Measurements from ENCODE around the gene SH3BP5L.

Gene SH3BP5L

DNA sequence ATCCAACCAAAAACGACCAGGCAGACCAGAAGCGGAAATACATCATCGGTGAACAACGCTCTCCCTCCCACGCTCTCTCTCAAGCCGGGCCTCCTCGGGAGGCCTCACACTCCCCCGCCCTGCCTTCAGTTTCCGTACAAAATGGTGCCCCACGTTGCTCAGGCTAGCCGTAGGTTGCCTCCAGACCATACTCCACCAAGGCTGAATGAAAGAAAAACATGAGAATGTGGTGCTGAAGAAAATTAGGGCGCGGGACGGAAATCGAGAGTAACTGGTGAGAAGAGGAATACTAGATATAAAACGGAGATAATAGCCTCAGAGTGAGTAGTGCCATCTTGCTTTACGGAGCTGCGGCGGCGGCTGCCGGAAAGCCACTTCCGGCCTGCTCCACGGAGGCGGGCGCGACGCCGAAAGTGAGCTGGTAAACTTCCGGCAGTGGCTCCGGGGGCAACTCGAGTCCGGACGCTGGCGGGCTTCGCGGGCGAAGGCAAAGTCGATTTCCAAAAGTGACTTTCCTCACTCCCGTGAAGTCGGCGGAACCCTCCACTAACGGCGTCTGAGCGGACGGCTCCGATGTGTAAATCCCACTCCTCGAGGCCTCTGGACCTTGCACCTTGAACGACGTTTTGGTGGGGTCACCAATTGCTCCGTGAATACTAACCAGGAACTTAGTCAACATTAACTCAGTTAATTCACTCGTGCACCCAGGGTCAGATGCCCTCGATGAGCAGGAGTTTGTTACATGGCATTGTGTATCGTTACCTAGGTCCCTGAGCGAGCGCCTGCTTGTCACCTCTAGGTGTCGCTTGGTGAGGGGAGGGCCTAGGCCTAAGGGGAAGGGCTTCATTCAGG, at the start of gene SH3BP5L:
TSS of gene SH3BP5L (minus strand) at position 7 of the 852 bp plus-strand sequence. CDS start 980 bp downstream, outside the sequence.
- peak; percentile 99 for DNase-seq (ENCODE audit: low spot score)

DNA sequence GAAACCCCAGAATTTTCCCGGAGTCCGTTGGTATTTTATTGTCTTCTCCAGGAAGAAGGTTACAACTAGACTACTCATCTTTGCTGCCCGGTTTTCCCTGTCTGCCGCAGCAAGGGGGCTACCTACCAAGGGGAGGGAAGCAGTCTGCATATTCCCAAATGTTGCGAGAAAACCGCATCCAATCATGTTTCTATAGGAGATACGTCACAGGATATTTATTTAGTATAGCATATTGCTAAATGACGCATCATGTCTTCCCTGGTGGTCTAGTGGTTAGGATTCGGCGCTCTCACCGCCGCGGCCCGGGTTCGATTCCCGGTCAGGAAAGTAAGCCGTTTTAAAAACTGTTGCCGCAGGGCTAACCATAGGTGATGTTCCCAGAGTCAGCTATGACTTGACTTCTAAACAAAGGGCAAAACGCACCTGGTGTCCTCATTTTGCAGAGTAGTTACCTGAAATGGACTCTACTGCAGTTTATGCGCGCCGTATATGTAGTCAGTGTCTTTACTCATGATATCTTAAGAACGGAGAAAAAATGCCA, 48.3 kb upstream of the SH3BP5L start:
- peak; percentile 94 for DNase-seq (ENCODE audit: low spot score)

DNA sequence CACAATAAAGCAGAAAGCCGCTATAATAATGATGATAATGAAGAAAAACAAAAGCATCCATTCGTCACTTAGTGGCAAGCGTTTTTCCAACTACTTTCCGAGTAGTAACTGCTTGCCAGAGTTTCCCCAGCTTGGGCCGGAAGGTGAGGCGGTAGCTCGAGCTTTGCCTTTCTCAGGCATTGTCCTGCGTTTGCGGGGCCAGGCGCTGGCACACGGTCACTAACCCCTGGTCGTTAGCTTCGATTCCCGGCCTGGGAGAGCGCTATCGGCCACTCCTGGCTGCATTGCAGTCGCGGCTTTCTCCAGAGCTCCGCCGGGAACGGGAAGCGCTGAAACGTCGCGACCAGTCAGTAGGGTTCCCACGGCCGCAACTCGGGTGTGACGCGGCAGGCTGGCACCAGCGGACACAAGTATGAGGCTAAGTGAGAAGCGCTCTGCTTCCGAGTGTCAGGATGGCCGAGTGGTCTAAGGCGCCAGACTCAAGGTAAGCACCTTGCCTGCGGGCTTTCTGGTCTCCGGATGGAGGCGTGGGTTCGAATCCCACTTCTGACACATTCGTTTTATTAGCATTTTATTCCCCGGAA, 47.8 kb upstream of the SH3BP5L start:
- peak; percentile 98 for DNase-seq (ENCODE audit: low spot score)

DNA sequence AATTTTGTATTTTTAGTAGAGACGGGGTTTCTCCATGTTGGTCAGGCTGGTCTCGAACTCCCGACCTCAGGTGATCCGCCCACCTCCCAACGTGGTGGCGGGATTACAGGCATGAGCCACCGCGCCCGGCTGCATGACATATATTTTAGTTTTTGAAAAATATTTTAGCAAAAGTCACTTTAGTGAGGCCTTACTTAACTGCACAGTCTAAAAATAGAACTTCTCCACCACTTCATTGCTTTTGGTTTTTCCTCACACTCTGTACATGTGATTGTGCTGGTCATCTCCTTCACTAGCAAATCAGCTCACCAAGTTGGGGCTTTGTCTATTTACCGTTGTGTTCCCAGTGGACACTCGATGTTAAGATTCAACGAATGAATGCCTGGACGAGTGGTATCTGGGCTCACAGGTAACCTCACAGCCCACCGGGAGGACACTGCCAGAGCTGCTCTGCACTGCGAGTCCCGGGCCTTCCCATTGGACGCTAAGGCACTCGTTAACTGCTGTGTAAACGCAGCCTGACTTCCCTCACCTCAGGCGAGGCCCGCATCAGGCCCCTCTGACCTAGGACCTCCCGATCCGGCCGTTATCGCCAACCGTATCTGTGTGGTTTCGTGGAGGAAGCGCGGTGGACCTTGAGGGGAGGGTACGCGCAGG, 47.2 kb upstream of the SH3BP5L start:
- DNase-seq (ENCODE audit: low spot score), result peak; percentile 83

DNA sequence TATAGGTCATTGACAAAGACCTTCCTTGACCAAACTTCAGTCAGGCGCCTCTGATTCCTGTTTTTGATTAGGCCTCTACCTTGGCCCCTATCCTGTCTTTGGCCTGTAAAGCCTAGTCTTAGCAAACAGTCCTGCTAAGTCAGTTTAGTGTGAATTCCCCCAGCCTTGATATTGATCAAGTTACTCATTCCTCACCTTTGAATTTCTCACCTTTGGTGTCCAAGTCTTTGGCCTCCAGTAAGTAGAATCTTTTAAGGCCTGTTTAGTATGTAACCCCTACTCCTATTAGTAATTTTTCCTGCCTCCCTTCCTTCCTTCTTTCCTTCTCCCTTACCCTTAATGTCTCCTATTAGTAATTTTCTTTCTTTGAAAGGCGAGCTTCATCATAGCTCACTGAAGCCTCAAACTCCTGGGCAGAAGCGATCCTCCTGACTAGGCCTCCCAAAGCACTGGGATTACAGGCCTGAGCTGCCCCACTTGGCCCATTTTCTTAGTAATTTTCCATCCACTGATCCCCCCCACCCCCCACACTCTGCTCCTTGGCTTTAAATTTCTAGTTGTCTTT, 46.2 kb upstream of the SH3BP5L start:
- no peak for DNase-seq (ENCODE audit: low spot score)

DNA sequence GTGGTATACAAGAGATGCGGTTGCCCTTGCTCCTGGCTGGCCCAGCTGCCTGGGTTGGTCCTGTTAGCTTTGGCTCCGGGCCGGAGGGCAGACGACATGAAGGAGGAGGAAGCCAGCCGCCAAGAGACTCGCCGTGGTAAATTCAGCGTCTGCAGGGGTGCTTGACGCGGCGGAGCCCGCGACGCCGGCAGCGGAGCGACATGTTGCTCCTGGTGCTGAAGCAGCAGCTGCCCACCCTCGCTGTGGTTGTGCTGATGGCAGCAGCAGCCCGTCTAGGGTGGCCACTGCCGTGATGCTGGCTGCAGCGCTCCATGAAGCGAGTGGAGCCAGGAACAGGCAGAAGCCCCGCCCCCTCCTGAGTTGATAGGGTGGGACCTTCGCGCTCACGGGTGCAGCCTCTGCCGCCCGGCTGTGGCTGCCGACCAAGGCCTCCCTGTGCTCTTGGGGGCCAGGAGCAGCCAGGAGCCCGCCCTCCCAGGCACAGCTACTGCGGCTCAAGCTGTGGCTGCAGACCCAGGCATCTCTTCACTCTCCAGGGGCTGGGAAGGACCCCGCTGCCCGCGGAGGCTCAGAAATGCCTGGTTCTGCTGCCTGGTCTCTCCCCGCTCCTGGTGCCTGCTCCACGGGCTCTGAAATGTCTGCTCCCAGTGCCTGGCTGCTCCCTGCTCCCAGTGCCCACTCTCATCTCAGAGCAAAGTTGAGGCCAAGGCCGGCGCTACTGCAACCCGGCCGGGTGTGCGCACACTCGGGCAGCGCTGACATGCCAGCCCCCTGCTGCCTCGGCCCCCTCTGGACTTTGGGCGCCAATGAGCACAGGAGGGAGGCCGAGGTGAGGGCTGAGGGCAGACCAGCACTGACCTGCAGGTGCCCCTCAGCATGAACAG, 37.5 kb upstream of the SH3BP5L start:
- DNase-seq (ENCODE audit: low spot score), result peak; percentile 93

DNA sequence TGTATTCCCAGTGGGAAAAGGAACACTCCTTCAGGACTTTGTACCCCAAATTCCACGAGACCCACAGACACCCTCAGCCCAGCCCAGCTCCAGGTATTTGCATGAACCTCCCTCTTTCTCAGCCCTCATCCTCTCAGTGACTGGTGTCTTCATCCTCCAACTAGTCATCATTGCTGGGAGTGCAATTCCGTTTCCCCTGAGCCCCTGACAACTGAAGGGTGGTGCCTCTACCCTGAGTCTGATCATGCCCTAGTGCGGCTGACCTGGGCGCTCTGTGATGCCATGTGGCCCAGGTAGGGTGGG, 36.9 kb upstream of the SH3BP5L start:
- DNase-seq (ENCODE audit: low spot score), result no peak

DNA sequence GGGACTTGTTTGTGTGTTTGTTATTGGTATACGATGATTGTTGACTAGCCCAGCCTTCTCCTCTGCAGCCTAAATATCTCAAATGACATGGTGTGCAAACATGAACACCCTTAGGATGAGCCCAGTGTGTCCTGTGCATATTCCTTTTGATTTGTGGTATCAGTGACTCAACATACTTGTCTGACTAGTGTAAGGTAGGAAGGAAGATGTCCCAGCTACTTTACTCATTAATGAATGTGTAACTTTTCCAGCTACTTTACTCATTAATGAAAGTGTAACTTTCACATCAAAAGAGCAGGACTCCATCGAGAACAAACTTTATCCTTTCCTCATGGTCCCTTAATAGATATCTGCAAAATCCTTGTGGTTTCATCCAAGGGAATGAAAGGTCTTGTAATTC, 35.9 kb upstream of the SH3BP5L start:
- DNase-seq (ENCODE audit: low spot score), result no peak

DNA sequence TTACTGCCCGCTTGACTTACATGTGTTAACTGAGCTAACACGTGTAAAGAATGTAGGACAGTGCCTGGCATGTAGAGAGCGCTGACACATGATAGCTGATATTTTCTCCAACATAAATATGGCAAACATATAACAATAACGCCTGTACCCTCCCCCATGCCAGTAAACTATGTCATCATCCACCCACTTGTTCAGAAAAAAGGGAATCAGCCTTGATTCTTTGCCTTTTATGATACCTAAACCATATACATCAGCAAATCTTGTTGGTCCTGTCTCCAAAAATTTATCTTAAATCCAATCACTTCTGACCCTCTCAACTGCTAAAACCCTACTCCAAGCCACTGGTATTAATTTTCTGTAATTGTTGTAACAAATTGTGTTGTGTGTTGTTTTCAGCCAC, 34.3 kb upstream of the SH3BP5L start:
- DNase-seq (ENCODE audit: low spot score), result no peak

DNA sequence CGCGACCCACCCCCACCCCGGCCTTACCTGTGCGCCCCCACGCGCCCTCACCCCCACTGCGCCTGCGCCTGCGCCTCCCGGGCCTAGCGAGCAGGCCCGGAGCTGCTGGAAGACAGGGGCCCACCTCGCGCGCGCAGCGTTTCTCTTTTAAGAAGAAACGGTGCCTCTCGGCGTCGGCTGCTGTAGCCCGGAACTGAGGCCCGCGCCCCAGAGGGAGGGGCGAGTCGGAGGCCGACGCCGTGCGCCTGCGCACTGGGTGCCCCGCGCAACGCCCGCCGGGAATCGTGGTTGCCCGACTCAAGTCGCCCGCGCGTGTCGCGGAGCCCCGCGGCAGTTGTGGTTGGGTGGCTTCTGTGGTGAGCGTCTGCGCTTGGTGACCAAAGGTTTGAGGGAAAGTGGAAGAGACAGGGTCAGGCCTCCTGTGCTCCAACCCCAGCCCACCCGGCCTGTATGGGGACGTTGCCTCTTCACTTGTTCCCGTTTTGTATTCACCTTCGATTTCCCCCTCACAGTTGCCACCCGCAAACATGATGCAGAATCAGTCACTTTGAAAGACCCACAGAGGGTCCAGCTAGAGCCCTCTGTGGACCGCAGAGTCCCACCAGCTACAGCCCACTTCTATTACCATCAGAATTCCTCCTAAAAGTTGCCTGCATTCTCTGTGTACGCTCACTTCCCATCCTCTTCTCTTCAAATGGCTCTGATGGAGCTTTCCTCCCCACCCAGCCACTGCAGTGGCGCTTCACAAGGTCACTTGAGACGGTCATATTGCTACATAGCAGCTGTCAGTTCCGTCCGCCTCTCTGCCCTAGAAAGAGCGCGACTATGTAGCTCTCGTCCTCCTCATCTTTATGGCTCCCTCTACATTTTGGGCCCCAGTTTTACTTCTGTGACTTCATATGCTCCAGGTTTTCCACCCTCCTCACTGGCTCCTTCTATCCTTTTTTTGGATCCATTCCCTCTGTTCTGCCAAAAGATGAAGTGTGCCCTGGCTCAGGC, 33.5 kb upstream of the SH3BP5L start, which contains the start of gene ZNF692:
TSS of gene ZNF692 (minus strand) at position 195 of the 999 bp plus-strand sequence. CDS start 776 bp downstream, outside the sequence.
- DNase-seq (ENCODE audit: low spot score), result peak; percentile 98

DNA sequence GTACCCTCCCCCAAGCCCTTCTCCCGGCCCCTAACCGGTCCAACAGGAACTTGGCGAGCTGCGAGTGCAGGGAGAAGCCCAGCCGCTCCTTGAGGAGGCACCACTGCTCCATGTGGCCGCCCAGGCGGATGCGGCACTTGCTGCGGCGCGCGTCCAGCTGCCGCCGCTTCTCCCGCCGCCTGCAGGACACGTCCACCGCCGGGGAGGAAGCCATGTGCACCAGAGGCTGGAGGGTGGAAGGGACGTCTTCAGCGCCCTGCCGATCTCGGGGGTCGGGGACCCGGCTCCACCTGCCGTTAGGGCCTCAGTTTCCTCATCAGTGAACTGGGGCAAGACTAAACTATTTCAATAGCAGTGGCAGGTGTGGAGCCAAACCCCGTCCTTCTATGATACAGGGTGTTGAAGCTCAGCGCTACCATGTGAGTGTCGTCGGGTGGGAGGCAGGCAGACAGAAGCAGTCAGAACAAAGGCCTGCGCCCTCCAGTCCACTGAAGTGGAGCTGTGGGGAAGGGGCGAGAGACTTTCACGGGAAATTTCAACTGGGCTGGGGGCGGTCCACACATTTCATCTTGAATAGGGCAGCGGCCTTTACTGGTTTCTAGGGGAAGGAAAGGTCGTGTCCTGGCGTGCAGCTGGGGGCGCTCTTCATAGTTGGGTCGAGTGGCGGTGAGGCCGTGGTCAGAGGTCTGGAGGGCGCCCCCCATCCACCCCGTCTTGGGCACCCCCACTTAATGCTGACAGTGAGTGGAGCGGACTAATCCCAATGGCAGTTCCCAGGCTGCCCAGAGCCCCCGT, 32.6 kb upstream of the SH3BP5L start:
- DNase-seq (ENCODE audit: low spot score), result no peak

DNA sequence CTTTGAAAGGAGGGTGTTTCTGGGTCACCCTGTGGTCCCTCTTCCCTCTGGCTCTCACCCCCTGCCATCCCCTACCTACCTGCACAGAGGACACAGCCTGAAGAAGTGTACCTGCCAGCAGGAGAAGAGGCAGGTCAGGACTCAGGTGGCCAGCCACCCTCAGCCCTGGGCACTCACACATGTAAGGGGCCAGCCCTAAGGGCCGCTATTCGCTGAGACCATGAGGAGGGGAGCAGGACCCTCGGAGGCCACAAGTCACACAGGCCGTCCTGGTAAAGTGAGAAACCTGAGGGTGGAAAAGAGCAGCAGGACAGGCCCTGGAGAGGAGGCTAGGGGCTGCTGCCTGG, 32.0 kb upstream of the SH3BP5L start:
- no peak for DNase-seq (ENCODE audit: low spot score)

DNA sequence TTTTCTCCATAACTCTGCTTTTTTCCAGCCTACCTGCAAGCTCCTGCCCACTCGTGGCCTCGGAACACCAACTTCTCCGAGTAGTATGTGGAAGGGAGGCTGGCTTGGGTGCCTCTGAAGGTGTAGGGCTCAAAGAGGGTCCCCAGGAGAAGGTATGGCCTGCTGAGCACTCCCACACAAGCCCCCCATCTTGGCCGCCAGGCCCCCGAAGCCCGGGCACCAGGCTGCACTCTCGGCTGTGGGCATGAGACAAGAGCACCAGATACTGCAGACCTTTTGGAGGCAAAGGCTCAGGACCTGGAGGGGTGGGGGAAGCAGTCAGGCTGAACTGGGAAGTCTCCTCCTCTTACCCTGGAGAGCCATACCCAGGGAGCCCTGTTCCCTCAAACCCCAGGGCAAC, 31.5 kb upstream of the SH3BP5L start:
- DNase-seq (ENCODE audit: low spot score), result no peak

DNA sequence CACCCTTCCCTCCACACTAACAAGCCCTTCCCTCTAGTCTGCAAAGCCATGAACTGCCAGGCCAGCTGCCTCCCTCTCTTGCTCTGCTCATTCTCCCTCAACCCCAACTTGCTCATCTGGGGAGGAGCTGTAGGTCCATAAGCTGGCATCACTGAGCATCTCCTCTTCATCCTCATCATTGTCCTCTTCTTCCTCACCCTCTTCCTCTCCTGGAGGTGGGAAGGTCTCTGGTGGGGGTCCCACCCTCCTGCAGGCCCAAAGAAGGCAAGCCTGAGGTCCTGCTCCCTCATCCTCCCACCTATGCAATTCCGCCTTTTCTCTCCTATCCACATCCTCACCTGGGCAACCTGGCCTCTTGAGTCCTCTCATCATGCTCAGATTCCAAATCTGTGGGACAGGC, 30.5 kb upstream of the SH3BP5L start:
- no peak for DNase-seq (ENCODE audit: low spot score)

DNA sequence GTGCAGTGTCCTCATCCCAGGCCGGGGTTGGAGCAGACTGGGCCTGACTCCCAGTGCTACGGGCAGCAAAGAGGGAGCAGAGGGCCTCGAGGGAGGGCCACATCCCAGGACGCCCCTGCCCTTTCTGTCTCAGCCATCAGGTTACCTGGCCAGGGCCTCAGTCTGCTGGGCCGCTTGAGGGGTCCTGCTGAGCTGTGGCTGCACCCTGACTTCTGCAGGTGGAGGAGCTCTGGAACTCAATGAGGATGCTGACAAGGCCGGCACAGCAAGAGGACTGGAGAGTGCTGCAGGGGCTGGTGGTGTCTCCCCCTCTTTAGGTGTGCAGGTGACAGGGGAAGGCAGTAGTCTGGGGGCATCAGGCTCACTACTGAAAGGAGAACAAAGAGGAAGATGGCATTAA, 29.9 kb upstream of the SH3BP5L start:
- no peak for DNase-seq (ENCODE audit: low spot score)

DNA sequence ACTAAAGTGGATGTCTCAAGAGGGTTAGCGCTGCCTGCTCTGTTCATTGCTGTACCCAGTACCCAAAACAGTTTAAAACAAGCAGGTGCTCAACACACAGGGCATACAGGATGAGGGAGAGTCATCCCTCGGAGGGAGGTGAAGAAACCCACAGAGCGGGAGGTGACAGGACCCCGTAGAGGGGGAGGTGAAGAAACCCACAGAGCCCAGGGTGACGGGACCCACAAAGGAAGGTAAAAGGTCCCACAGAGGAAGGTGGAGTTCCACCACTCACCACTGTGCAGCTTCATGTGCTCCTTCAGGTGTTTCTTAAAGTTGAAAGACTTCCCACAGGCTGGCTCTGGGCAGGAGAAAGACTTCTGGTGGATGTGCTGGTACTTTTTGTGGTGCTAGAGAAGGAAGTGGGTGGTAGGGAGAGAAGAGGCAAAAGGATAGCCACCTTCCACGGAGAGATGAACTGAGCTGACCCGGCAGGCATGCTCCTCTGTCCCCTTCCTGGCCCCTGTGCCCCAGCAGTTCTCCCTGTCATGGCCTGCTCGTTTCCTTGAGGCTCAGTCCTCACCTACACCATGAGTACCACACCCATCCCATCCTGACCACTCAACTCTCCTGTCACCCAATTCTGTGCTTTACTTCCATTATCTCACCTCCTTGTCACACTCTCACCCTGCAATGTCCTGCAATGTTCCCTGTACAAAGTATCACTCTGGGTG, 28.1 kb upstream of the SH3BP5L start:
- DNase-seq (ENCODE audit: low spot score), result no peak

DNA sequence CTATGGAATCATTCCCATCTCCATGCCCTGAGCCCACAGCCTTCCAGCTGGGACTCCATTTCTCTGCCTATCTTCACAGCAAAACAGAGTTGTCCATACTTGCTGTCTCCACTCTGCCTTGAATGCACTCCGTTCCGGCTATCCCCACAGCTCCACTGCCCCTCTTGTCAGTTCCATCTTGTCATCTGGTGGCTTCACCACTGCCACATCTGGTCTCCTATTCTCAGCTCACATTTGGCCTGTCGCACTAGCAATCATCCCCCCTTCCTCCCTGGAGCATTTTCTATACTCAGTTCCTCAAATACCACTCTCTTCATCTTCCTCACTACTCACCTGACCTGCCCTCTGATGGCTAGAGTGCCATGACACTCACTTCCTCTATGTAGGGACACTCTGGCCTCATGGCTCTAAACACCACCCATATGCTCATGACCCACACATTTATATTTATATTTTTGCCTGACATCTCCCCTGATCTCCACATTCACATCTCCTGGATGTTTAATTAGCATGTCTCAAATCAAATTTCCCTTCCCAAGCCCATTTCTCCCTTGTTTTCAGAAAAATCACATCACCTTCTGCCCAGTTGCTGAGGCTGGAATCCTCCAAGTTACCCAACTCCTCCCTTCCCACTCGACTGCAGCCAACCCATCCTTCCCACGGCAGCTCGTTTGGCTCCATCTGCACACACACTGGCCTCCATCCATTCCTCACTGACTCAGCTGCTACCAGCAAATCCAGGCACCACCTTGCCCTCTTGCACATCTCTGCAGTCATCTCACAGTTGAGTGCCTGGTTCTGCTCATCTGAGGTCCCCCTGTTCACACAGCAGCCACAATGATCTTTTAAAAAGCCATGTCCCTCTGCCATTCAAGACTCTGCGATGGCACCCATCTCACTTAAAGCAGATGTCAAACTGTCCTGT, 27.0 kb upstream of the SH3BP5L start:
- DNase-seq (ENCODE audit: low spot score), result no peak

DNA sequence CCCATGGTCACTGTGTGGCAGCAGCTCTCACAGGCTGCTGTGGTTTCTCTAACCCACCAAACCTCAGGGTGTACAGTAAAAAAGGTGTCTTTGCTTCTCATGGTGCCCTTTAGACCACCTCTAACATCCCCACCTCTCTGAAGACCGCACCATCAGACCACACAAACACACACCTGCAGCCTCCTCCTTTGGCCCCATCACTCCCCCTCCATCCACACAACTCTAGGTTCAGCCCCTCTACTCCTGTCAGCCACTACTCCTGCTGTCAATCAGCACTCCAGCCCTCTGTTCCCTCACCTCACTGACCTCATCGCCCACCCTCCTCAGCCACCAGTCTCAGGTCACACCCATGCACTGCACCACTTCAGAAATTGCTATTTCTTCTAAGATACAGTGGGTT, 25.7 kb upstream of the SH3BP5L start:
- DNase-seq (ENCODE audit: low spot score), result no peak

Measured in cerebellar cortex (tissue), 1 donor.